HepG2 (cell line): ENCODE measurements around the gene CISD3. TPM values are rescaled to one million over a fixed set of nuclear protein-coding genes. Genes with fewer than 3 reads are reported as not detected.

Experiments used
- ARNT ChIP-seq: fragments of 450-650 bp; IDR thresholded peaks from 2 replicates; pipeline ENCODE4 v1.6.1; 2017
- DPF2 ChIP-seq: sonication (generic); formaldehyde crosslinking; IDR thresholded peaks from 2 replicates; pipeline ENCODE4 v1.4.0; 2020; ENCODE audit warnings: mild to moderate bottlenecking, low read depth, missing genetic modification reagents, borderline replicate concordance
- MYC ChIP-seq: sonication (generic); formaldehyde crosslinking; IDR thresholded peaks from 2 replicates; pipeline ENCODE4 v1.9.0; 2021; ENCODE audit warnings: missing genetic modification reagents, borderline replicate concordance
- PHF21A ChIP-seq: sonication (generic); formaldehyde crosslinking; IDR thresholded peaks from 2 replicates; pipeline ENCODE4 v1.5.0; 2020; ENCODE audit warnings: mild to moderate bottlenecking, missing genetic modification reagents
- RARG ChIP-seq: sonication (generic); formaldehyde crosslinking; IDR thresholded peaks from 2 replicates; pipeline ENCODE4 v1.4.0; 2020; ENCODE audit warnings: low read depth, mild to moderate bottlenecking, missing genetic modification reagents
- SNAI1 ChIP-seq: sonication (generic); formaldehyde crosslinking; IDR thresholded peaks from 2 replicates; pipeline ENCODE4 v1.5.0; 2020; ENCODE audit warnings: mild to moderate bottlenecking, missing genetic modification reagents, borderline replicate concordance
- SOX6 ChIP-seq, 2 experiments: fragments of 450-650 bp in 1 of 2; sonication (generic) in 1 of 2; formaldehyde crosslinking in 1 of 2; IDR thresholded peaks; 2 replicates each; pipeline versions ENCODE4 v1.4.0 to v1.6.1; 2017 to 2020; ENCODE audit warnings: antibody characterized with exemption in 1 of 2, mild to moderate bottlenecking in 1 of 2, missing genetic modification reagents in 1 of 2
- TARDBP ChIP-seq: sonication (generic); formaldehyde crosslinking; IDR thresholded peaks from 2 replicates; pipeline ENCODE4 v1.8.0; 2022; ENCODE audit warnings: mild to moderate bottlenecking, missing genetic modification reagents
- TOPORS ChIP-seq: sonication (generic); formaldehyde crosslinking; IDR thresholded peaks from 2 replicates; pipeline ENCODE4 v1.8.0; 2023; ENCODE audit warnings: mild to moderate bottlenecking, missing genetic modification reagents
- TSC22D2 ChIP-seq: sonication (generic); formaldehyde crosslinking; IDR thresholded peaks from 2 replicates; pipeline ENCODE4 v1.5.1; 2020; ENCODE audit warnings: missing genetic modification reagents, mild to moderate bottlenecking, borderline replicate concordance
- ZNF160 ChIP-seq: sonication (generic); formaldehyde crosslinking; IDR thresholded peaks from 2 replicates; pipeline ENCODE4 v1.8.0; 2022; ENCODE audit warnings: mild to moderate bottlenecking, inconsistent platforms, missing genetic modification reagents
- ZNF205 ChIP-seq: IDR thresholded peaks from 2 replicates; pipeline ENCODE4 v1.6.1; 2018; ENCODE audit warnings: missing biosample characterization, missing genetic modification reagents
- ZNF614 ChIP-seq: IDR thresholded peaks from 2 replicates; pipeline ENCODE4 v1.6.1; 2018; ENCODE audit warnings: missing biosample characterization, missing genetic modification reagents, inconsistent platforms, borderline replicate concordance
- ZSCAN12 ChIP-seq: sonication (generic); formaldehyde crosslinking; IDR thresholded peaks from 2 replicates; pipeline ENCODE4 v1.9.0; 2021; ENCODE audit warnings: mild to moderate bottlenecking, missing genetic modification reagents
- polyA plus RNA-seq, 8 experiments: library from polyadenylated mRNA; depleted of rRNA in 3 of 8; stranded (reverse) in 7 of 8; unstranded in 1 of 8; fragments of >200 nt; fragmentation: Illumina TruSeq in 4 of 8; extraction: Trizol in 4 of 8; gene quantifications; 2 replicates each; pipeline versions ENCODE4 v1.2.1 to v1.2.3, GENCODE V29; 2011 to 2016; ENCODE audit warnings: low read depth in 4 of 8, missing spikeins in 1 of 8, mixed read lengths in 1 of 8; ENCODE audit not compliant: insufficient read depth in 1 of 8
- total RNA-seq, 5 experiments: library from RNA; depleted of rRNA; stranded (reverse); fragments of >200 nt; fragmentation: Illumina TruSeq; extraction: Trizol; gene quantifications; 2 replicates each; pipeline ENCODE4 v1.2.3, GENCODE V29; 2016; ENCODE audit warnings: low read depth in 1 of 5
- TF ChIP-seq, protein P1 (sequence below): sonication (generic); formaldehyde crosslinking; IDR thresholded peaks from 2 replicates; pipeline ENCODE4 v1.5.1; 2020; ENCODE audit warnings: mild to moderate bottlenecking, missing genetic modification reagents, moderate library complexity
- TF ChIP-seq, protein P2 (sequence below): sonication (generic); formaldehyde crosslinking; IDR thresholded peaks from 2 replicates; pipeline ENCODE4 v1.8.1; 2023; ENCODE audit warnings: mild to moderate bottlenecking, moderate library complexity, missing genetic modification reagents
- TF ChIP-seq, protein P3 (sequence below): sonication (generic); formaldehyde crosslinking; IDR thresholded peaks from 2 replicates; pipeline ENCODE4 v1.9.0; 2021; ENCODE audit warnings: missing genetic modification reagents, borderline replicate concordance
- TF ChIP-seq, protein P4 (sequence below): sonication (generic); formaldehyde crosslinking; IDR thresholded peaks from 2 replicates; pipeline ENCODE4 v1.8.1; 2022; ENCODE audit warnings: low read depth, mild to moderate bottlenecking, missing genetic modification reagents

CISD3 gene
- total and polyA plus RNA-seq, 2 of the 13 experiments (the other 11 are each of a cell fraction or from before 2014, with no cell fraction given) = 30.0 to 34.1 TPM

DNA sequence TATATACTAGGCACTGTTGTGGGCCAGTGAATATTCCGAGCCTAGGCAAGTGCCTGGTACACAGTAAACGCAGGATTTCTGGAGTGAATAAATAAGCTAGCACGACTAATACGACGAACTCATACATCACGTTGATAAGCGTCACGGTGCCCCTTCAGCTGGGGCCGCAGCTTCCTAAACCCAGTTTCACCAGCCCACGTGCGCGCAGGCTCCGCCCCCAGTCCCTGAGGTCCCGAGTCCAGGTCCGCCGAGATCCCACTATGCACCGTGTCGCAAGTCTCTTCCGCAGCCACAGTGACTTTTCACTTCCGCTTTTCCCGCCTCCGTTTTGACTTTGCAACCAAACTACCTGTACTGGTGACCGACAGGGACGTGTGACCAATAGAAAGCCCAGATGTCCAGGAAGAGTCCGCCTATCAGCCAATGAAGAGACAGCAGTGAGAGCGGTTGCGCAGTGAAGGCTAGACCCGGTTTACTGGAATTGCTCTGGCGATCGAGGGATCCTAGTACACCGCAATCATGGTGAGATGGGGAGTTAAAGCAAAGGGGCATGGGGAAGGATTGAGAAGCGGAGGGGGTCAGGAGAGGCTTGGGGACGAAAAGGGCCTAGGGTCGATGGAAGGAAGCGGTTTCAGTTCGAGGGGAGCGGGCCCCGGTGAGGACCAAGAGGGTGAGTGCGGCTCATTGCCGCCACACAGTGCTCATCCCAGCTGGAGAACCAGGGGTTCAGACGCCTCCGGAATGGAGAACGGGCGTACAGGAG, 22.3 kb downstream of the CISD3 start, which contains the start of gene PSMB3 (continued):
- TF ChIP-seq, protein P1, sequence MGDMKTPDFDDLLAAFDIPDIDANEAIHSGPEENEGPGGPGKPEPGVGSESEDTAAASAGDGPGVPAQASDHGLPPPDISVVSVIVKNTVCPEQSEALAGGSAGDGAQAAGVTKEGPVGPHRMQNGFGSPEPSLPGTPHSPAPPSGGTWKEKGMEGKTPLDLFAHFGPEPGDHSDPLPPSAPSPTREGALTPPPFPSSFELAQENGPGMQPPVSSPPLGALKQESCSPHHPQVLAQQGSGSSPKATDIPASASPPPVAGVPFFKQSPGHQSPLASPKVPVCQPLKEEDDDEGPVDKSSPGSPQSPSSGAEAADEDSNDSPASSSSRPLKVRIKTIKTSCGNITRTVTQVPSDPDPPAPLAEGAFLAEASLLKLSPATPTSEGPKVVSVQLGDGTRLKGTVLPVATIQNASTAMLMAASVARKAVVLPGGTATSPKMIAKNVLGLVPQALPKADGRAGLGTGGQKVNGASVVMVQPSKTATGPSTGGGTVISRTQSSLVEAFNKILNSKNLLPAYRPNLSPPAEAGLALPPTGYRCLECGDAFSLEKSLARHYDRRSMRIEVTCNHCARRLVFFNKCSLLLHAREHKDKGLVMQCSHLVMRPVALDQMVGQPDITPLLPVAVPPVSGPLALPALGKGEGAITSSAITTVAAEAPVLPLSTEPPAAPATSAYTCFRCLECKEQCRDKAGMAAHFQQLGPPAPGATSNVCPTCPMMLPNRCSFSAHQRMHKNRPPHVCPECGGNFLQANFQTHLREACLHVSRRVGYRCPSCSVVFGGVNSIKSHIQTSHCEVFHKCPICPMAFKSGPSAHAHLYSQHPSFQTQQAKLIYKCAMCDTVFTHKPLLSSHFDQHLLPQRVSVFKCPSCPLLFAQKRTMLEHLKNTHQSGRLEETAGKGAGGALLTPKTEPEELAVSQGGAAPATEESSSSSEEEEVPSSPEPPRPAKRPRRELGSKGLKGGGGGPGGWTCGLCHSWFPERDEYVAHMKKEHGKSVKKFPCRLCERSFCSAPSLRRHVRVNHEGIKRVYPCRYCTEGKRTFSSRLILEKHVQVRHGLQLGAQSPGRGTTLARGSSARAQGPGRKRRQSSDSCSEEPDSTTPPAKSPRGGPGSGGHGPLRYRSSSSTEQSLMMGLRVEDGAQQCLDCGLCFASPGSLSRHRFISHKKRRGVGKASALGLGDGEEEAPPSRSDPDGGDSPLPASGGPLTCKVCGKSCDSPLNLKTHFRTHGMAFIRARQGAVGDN (CRISPR knock-in tag) = peak; percentile 91
- TF ChIP-seq, protein P2, sequence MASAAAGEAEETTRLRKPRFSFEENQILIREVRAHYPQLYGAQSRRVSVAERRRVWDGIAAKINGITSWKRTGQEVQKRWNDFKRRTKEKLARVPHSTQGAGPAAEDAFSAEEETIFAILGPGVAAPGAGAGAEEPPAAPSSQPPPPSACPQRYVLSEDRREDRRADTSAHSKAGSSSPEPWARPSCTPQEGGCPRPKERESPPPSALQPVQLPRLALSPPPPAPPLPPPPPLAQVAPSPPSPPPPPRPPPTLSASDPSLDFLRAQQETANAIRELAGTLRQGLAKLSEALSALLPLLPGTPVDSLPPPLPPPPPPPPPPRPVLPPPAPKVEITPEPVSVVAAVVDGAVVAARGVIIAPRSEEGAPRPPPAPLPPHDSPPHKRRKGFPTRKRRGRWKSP (CRISPR knock-in tag) = 0 out of 2 replicates have a peak, but pooled peaks have one; percentile 73
- TF ChIP-seq ZNF614 (CRISPR knock-in tag) (peak; percentile 27; the same call in 1 of the 2 replicates), ZNF160 (CRISPR knock-in tag) (no peak), TSC22D2 (peak; percentile 68), DPF2 (CRISPR knock-in tag) (no peak; the same call in 1 of the 2 replicates), ARNT (no peak), SNAI1 (peak; percentile 76; the same call in 1 of the 2 replicates), PHF21A (CRISPR knock-in tag) (peak; percentile 93), TOPORS (CRISPR knock-in tag) (peak; percentile 39; the same call in 1 of the 2 replicates), ZSCAN12 (CRISPR knock-in tag) (no peak), SOX6 (IDR thresholded peaks at IDR 0.05) (no peak), SOX6 (CRISPR knock-in tag; IDR thresholded peaks at IDR 0.05) (peak; percentile 33; the same call in 1 of the 2 replicates), RARG (CRISPR knock-in tag) (peak; percentile 89; the same call in 1 of the 2 replicates), ZNF205 (peak; percentile 97), TARDBP (CRISPR knock-in tag) (peak; percentile 92), MYC (CRISPR knock-in tag) (peak; percentile 100)
- TF ChIP-seq, protein P3, sequence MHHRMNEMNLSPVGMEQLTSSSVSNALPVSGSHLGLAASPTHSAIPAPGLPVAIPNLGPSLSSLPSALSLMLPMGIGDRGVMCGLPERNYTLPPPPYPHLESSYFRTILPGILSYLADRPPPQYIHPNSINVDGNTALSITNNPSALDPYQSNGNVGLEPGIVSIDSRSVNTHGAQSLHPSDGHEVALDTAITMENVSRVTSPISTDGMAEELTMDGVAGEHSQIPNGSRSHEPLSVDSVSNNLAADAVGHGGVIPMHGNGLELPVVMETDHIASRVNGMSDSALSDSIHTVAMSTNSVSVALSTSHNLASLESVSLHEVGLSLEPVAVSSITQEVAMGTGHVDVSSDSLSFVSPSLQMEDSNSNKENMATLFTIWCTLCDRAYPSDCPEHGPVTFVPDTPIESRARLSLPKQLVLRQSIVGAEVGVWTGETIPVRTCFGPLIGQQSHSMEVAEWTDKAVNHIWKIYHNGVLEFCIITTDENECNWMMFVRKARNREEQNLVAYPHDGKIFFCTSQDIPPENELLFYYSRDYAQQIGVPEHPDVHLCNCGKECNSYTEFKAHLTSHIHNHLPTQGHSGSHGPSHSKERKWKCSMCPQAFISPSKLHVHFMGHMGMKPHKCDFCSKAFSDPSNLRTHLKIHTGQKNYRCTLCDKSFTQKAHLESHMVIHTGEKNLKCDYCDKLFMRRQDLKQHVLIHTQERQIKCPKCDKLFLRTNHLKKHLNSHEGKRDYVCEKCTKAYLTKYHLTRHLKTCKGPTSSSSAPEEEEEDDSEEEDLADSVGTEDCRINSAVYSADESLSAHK (CRISPR knock-in tag) = no peak
- TF ChIP-seq, protein P4, sequence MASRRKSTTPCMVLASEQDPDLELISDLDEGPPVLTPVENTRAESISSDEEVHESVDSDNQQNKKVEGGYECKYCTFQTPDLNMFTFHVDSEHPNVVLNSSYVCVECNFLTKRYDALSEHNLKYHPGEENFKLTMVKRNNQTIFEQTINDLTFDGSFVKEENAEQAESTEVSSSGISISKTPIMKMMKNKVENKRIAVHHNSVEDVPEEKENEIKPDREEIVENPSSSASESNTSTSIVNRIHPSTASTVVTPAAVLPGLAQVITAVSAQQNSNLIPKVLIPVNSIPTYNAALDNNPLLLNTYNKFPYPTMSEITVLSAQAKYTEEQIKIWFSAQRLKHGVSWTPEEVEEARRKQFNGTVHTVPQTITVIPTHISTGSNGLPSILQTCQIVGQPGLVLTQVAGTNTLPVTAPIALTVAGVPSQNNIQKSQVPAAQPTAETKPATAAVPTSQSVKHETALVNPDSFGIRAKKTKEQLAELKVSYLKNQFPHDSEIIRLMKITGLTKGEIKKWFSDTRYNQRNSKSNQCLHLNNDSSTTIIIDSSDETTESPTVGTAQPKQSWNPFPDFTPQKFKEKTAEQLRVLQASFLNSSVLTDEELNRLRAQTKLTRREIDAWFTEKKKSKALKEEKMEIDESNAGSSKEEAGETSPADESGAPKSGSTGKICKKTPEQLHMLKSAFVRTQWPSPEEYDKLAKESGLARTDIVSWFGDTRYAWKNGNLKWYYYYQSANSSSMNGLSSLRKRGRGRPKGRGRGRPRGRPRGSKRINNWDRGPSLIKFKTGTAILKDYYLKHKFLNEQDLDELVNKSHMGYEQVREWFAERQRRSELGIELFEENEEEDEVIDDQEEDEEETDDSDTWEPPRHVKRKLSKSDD (CRISPR knock-in tag) = peak; percentile 57; the same call in 1 of the 2 replicates
